ENCODE results near the gene ID2. TPM values are rescaled to one million over a fixed set of nuclear protein-coding genes. Genes with fewer than 3 reads are reported as not detected.
A peak's percentile ranks its signal among the peaks of the same experiment; 100 is the strongest.

ID2 gene, protein sequence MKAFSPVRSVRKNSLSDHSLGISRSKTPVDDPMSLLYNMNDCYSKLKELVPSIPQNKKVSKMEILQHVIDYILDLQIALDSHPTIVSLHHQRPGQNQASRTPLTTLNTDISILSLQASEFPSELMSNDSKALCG
- total RNA-seq (2014; rRNA removed; shearing (Covaris generic)) = 57.8 and 80.4 TPM in 2 replicates

DNA sequence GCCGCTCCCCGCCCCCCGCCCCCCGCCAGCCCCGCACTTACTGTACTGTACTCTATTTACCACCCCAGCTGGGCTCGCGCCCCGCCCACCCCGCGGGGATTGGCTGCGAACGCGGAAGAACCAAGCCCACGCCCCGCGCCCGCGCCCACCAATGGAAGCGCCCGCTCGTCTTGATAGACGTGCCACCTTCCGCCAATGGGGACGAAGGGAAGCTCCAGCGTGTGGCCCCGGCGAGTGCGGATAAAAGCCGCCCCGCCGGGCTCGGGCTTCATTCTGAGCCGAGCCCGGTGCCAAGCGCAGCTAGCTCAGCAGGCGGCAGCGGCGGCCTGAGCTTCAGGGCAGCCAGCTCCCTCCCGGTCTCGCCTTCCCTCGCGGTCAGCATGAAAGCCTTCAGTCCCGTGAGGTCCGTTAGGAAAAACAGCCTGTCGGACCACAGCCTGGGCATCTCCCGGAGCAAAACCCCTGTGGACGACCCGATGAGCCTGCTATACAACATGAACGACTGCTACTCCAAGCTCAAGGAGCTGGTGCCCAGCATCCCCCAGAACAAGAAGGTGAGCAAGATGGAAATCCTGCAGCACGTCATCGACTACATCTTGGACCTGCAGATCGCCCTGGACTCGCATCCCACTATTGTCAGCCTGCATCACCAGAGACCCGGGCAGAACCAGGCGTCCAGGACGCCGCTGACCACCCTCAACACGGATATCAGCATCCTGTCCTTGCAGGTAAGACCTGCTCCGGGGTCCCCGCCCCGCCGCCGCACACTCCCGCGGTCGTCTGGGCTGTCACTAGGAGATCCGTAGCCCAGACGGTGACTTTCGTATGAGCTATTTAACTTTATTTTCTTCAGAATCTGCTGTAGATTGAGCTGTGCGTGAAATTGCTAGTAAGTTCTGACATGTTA lies at the start of gene ID2:
TSS of gene ID2 (plus strand) at position 271 of the 907 bp plus-strand sequence. CDS start at position 381, 110 bp downstream.
- DNase-seq (ENCODE audit: low spot score) = peak; percentile 92

DNA sequence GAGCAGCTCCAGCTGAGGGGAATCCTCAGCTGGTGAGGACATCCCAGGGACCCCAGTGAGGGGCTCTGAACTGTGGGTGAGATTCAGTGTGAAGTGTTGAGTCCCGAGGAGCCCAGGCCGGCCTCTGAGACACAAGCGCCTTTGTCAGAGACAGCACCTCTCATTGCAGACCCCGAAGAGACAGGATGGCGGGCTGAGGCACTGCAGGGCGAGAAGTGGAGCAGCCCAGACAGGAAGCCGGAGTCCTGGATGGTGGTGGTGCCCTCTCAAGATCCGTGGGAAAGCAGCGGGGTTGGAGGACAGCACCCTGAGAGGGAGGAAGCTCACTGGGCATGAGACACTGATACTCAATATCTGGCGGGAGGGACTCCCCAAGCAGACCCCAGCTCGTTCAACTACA lies 49.1 kb upstream of the ID2 start:
- no peak for DNase-seq (ENCODE audit: low spot score)

DNA sequence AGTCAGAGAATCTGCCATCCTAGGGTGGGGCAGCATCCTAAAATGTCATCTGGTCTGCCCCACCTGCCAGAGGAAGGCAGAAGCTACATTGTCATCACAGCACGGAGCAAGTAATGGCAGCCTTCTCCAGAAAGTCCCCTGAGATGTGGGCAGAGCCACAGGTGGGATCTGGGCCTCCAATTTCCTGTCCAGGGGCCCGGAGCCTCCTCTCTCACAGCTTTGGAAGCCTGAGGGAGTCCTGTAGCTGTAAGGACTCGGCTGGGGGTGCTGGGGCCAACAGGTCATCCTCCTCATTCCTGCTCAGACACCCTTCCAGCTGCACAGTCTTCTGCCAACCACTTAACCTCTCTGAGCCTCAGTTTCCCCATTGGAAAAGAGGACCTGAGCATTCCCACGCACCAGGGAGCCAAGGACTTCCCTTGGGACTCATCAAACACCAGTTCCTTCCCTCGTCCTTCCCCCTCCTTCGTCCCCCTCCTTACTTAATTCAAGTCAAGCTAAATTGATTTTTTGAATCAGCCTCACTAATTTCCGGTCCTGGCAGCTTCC lies 48.6 kb upstream of the ID2 start:
- DNase-seq (ENCODE audit: low spot score) = no peak

DNA sequence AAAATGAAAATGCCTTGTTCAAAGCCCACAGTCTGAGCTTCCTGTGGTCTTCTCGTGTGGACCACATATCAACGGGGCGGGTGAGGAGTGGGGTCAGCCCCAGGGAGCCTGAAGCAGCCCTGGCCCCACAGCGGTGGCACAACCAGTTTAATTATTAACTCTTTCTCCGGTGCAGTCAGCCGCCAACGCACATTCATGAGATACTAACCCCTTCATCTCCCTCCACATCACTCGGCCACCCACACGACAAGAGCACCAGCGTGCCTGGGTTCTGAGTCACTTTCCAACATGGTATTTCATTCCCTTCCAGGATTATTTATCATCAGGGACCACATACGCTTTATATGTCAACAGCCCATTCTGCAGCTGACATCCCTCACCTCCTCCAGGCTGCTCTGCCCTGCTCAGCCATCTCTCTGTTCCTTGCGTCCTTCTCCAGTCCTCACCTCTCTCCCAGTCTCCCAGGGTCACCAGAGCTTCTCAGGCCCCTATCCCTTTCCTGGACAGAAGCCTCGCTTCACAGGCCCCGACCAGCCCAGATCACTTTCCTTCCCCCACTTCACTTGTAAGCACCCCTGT lies 48.0 kb upstream of the ID2 start:
- peak; percentile 36 for DNase-seq (ENCODE audit: low spot score)

DNA sequence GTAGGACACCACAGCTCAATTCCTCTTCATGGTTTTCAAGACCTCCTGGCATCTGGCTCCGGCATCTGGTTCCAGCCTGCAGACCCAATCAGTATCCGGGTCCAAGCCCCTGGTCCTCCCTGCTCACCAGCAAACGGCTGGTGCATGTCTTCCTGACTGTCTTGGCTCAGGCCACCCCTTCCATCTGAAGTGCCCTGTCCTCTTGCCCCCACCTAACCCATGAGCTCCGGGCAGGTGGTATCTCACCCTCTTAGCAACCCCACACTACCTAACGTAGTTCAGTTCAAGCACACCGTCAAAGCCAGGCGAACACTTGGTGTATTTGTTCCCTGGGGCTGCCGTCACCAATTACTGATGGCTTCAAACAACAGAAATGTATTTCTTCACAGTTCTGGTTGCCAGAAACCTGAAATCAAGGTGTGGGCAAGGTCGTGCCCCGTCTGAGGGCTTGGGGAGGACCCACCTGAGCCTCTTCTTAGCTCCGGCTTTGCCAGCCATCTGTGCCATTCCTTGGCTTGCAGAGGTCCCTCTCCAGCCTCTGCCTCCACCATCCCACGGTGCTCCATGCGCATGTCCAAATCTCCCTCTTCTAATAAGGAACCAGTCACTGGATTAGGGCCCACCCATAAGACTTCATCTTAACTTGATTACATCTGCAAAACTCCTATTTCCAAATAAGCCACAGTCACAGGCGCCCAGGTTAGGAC lies 47.2 kb upstream of the ID2 start:
- no peak for DNase-seq (ENCODE audit: low spot score)

DNA sequence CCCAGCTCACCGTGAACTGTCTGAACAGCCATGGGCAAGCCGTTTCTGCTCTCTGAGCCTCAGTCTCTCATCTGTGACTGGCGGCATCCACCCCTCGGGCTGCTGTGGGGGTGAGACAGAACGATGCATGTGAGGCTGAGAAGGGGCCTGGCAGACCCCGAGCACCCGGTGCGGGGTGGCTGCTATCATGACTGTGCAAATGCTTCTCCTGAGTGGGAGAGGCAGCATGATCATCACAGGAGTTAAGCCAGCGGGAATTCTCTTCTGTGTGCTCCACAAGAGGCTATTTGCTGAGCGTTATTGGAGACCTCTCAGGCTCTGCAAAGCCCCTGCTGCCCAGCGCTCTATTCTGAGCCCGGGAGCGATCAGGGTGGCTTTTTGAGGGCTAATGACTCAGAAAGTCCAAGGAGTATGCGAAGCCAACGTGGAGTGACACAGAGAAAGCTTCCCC lies 45.8 kb upstream of the ID2 start:
- no peak for DNase-seq (ENCODE audit: low spot score)

DNA sequence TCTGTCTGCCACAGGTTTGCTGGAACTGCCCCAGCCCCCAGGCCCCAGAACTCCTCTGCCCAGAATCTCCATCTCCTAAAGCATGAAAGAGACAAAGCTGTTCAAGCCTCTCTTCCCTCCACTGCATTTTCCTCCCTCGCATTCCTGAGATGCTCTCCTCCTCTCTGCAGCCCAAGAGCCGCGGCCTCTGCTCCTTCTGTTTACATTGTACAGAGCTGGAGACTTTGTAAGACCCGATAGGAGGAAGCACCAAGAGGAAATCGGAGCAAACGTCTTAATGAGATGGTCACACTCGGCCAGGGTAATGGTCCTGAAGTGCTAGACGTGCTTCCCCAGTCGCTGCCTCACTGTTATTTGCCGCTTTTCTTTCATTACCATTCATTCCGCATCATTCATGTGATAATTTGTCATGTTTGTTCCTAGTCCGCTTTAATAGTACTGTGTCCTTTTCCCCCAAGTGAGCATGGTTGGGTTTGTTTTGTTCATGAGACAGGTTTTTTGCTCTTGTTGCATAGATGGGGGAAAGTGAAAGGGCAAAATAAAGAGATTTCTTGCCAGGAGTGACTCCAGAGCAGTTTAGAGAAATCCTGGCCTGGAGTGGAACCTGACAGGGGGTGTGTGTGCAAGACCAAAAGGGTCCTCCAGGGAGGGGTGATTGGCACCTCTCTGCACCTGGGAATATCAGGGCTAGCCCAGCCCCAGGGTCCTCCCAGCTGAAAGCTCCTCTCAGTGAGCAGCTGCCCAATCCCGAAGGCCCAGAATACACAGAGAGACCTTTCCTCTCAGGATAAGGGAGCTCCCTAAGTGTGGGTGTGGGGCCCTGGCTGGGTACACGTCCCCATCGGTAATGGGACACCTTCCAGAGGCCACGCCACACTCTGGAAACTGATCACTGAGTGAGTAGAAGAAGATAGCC lies 44.9 kb upstream of the ID2 start:
- no peak for DNase-seq (ENCODE audit: low spot score)

DNA sequence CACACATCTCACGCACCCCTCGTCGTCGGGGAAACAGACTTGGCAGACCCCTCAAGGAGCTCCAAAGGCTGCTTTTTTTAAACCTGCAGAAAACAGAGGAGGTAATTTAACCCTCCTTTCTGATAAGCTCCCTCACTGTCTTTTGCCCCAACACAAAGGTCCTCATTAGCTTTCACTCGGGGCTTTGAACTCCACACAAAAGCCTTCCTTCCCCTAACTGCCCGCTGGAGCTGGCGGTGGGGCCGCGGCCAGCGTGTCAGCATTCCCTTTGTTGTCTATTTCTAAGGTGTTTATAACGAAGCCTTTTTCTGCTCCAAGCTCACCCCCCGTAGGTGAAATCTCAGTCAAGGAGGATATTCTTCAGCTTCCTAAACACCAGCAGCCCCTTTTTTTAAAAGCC lies 43.5 kb upstream of the ID2 start:
- DNase-seq (ENCODE audit: low spot score) = no peak

DNA sequence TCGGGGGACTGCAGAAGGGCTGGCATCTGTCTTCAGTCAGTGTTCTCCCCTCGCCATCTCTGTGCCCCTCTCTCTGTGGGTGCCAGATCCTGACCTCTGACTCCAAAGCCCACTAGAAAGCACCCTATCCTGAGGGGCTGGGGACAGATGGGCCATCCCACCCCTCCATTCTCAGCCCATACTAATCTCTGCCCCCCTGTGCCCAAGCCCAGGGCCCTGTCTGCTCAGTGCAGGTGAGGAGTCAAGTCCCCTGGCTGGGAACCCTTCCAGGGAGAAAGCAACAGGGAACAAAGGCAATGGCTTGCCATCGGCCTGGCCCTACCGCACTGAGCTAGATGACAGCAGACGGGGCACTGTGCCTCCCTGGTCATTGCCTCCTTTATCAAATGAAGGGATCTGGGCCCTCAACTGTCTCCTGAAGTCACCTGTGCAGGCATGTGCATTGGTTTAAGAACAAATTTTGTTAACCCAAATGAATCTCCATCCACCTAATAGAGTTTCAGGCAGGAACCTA lies 42.7 kb upstream of the ID2 start:
- no peak for DNase-seq (ENCODE audit: low spot score)

DNA sequence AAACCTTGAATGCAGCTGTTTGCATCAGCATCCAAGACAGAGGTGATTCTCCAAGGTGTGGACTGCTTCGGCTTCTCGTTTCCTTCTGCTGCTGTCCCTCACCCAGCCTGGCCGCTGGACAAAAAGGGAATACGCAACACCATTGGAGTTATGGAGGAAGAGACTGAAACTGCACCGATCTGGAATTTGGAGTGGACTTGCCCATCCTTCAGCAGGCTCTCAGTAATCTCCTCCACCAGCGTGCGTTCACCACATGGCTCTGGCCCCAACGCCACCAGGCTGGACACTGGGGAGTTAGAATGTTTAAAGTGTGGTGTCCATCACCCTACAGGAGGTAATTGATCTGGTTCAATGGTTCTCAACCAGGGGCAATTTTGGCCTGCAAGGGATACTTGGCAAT lies 41.4 kb upstream of the ID2 start:
- DNase-seq (ENCODE audit: low spot score) = no peak

DNA sequence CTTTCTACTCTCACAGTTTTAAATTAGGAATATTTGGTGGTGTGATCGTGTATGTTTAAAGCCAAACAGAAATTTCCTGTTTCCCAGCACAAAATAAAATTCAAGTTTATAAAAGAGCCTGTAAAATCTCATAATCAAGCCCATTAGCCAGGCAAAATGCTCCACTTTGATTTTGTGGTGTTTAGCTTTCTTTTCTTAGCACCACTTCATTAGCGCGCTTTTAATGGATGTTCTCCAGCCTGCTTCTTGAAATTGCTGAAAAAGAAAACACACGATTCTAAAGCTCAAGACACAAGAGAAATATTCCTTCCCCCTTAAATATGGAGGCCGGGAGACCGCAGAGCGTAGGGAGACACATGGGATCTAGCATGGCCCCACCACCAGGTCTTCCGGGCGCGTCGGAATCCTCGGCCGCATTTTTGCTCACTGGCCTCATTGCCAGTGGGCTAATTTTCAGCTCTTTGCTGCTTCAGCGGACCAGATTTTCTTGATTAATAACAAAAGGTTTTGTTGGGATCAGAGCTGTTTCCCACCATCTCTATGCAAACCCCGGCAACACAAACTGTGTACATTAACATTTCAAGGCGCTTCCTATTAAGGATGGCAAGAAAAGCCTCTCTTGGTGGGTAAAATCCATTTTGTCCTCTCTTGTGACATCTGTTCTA lies 40.4 kb upstream of the ID2 start:
- DNase-seq (ENCODE audit: low spot score) = no peak

DNA sequence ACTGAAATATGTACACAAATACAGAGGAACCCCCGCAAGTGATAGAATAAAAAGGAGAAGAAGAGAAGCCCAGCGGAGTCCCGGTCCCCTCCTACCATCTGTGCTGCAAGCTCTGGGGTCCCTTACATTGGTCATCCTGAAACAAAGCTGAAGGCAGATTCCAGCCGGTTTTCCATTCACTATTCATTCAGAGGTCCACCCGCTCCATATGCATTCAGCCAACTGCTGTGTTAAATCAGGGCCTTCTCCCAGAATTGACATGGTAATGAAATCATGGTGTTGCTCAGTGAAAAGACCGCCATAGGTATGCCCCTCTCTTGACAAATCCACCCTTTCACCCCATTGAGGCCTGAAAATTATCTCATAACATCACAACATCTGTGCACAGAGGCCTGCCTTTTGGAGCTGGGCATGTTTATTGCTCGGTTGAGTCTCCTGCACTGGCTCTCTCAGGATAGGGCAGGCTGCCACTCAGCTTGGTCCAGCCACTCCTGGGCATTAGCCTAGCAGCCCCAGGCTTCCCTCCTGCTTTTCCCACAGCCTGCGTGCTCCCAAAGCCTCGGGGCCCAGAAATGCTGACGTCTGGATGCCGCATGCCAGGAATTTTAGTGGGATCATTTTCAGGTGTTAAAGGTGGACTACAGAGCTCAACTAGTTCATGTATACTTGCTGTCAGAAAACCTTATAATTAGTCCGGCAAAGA lies 39.3 kb upstream of the ID2 start:
- no peak for DNase-seq (ENCODE audit: low spot score)

DNA sequence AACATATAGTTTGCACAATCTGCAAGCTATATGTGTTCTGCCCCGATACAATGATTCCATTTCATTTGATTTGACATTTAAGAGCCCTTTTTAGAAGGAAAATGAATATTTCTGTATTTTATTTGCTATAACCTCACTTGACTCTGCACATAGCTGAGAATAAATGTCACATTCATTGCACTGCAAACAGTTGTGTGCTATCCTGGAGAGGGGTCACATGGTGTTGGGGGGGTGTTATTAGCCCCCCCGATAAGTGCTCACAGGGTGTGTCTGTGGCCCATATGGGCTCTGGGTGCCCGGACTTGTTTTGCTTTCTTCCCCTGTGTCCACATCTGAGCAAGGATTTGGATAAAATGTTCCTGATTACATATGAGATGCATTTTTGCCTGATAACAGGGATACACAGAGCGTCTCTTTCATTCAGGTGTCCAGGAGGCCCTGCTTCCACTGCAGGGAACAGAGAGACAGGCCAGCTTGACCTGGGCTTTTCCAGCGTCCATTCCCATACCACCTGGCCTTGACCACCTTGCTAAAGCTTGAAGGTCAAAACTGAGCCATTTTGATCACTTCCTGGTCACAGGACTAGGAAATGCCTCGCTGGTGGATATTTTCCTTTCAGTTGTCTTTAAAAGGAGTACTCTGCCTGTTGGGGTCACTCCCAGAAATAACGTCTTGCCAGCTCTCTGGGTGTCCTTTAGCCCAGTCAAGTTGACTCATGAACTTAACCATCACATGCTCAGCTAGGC lies 38.4 kb upstream of the ID2 start:
- DNase-seq (ENCODE audit: low spot score) = no peak

DNA sequence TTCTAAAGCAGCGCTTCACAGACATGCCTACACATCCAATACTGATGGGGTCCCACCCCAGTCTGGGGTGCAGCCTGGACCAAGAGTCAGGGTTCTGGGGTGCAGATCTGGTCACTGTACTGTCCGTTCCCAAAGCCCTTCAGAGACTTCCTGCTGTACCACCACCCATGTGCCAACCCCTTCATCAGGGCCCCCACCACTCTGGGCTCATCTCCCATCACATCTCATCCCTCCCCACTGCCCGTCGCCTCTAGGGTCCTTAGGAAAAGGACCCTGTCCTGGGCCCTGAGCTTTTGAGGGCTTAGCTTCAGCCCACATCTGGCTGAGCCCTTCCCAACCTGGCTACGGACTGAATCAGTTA lies 37.9 kb upstream of the ID2 start:
- no peak for DNase-seq (ENCODE audit: low spot score)

DNA sequence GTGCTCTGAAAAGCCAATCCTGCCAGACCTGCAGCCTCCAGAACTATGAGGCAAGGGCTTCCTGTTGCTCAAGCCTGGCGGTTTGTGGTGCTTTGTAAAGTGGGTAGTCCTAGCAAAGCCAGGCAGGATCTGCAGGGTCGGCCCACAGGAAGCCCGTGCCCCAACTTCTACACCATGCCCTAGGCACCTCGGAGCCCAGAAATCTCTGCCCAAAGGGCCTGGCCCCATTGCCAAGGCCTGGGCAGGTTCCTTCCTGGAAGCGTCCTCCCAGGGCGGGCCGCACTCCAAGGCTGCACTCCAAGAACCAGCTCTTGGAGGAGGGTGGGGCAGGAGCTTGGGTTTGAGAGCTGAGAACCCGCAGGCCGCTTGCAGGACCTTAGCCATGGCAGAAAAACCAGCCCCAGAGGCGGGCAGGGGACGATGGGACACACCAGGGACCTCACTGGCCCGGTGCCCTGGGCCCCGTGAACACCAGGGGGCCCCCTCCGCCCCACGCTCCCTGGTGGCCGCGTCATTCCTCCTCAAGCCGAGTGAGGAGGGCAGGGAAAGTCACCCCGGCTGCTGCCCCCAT lies 37.2 kb upstream of the ID2 start:
- no peak for DNase-seq (ENCODE audit: low spot score)

DNA sequence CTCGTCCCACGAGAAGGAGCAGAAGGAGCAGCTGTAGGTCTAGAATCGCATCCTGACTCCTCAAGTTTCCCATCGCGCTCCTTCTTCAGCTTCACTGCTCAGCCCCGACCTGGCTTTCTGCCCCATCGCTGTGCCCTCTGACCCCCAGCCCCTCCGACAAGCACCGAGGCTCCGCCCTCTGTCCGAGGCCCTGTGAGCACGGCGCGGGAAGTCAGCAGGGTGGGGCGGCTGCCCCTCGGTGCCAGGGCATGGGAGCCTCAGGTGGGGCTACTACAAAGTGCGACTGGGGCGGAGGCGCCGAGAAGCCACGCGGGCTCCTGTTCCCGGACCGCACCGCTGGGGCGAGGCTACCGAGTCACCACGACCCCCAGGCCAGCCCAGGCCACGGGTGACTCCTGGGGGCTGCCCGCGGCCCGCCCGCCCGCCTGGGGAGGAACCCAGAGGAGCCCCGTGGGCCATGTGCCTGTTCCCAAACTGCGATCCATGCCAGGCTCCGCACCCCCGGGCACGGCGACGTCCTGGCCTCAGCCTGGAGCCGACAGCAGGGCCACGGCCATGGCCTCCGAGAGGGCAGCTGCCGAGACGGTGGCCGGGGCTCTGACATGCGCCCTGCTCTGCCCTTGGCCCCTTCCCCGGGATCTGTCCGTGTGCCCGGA lies 36.6 kb upstream of the ID2 start:
- DNase-seq (ENCODE audit: low spot score) = no peak

DNA sequence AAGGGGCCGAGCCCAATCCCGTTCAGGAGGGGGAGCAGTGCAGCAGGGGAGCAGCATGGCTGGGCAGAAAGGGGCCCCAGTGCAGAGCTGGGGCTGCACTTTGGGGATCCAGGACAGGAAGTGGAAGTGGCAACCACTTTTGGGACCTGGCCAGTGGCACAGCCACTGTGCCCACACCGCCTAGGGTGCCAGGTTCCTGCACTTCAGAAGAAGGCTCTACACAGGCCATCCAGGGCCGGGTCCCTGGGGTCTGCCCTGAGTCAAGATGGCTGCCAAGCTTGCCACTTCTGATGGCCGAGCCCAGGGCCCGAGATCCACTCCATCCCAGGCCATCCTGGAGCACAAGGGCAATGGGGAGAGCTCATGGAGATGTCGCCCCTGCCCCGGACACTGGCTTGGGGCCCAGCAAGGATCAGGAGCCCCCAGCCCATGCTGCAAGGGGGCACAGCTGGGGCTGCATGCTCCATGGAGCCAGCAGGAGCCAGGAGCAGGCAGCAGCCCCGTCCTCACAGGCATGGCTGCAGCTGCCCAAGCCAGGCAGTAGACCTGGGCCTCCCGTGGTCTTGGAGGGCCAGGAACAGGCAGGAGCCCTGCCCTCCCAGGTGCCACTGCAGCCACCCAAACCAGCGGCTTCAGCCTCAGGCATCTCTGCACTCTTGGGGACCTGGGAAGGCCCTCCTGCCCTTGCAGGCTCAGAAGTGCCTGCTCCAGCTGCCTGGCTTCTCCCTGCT lies 35.0 kb upstream of the ID2 start:
- DNase-seq (ENCODE audit: low spot score) = no peak

All from H4 (cell line).